Measurements from ENCODE around the gene FAM98B.

- no peak for TF ChIP-seq CTCF (CRISPR knock-in tag; IDR thresholded peaks at IDR 0.05)
- TF ChIP-seq, protein P1, sequence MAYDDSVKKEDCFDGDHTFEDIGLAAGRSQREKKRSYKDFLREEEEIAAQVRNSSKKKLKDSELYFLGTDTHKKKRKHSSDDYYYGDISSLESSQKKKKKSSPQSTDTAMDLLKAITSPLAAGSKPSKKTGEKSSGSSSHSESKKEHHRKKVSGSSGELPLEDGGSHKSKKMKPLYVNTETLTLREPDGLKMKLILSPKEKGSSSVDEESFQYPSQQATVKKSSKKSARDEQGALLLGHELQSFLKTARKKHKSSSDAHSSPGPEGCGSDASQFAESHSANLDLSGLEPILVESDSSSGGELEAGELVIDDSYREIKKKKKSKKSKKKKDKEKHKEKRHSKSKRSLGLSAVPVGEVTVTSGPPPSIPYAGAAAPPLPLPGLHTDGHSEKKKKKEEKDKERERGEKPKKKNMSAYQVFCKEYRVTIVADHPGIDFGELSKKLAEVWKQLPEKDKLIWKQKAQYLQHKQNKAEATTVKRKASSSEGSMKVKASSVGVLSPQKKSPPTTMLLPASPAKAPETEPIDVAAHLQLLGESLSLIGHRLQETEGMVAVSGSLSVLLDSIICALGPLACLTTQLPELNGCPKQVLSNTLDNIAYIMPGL (CRISPR knock-in tag; IDR thresholded peaks at IDR 0.05; ENCODE audit: borderline replicate concordance in 1 of 2, low read depth in 1 of 2): no peak
- TF ChIP-seq MXD3 (CRISPR knock-in tag; IDR thresholded peaks at IDR 0.05): no peak
- TF ChIP-seq STAT6 (CRISPR knock-in tag; IDR thresholded peaks at IDR 0.05; ENCODE audit: borderline replicate concordance): no peak
- no peak for TF ChIP-seq NFRKB (IDR thresholded peaks at IDR 0.05)
- TF ChIP-seq TAF1 (CRISPR knock-in tag; IDR thresholded peaks at IDR 0.05): no peak
- TF ChIP-seq ZBTB49 (CRISPR knock-in tag; IDR thresholded peaks at IDR 0.05; ENCODE audit: borderline replicate concordance): no peak
- TF ChIP-seq NFYB (CRISPR knock-in tag; IDR thresholded peaks at IDR 0.05): no peak
Measured at GRCh38 chr15:38499651-38500050, 45.7 kb downstream of the FAM98B start.
